OCI-LY3 (cell line): ENCODE data around the gene EYS.

Source experiments
- CTCF ChIP-seq: fragments of 200-600, 300-600 bp; sonication (generic); IDR thresholded peaks from 2 replicates; pipeline ENCODE4 v1.5.1; 2014; ENCODE audit warnings: antibody characterized with exemption, low read length, low read depth
- EZH2phosphoT487 ChIP-seq: fragments of 200-600 bp; shearing (Covaris generic); IDR thresholded peaks from 2 replicates; pipeline ENCODE4 v1.6.1; 2018; ENCODE audit warnings: antibody characterized with exemption, mixed run types, low read depth

DNA sequence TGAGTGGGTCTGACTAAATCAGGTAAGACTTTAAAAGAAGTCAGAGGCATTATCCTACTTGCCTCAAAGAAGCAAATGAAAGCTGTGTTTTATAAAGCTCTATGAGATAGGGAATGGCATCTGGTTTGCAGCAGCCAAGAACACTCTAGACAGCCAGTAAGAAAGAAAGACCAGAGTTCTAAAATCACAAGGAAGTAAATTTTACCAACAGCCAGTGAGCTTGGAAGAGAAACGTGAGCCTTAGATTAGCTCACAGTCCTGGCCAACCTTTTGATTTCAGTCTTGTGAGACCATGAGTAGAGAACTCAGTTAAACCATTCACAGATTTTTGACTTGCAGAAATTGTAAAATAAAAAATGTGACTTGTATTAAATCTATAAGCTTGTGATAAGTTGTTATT lies 693.0 kb downstream of the EYS start:
- TF ChIP-seq CTCF (no peak), EZH2phosphoT487 (no peak)
